Loucy (cell line): ENCODE measurements around the gene SLC51A.

Experiments used
- CTCF ChIP-seq: fragments of 200-600 bp; sonication (generic); conservative IDR thresholded peaks from 2 replicates; pipeline ENCODE4 v1.5.1; 2014; ENCODE audit warnings: mild to moderate bottlenecking, antibody characterized with exemption, low read length
- EZH2phosphoT487 ChIP-seq: fragments of 200-600 bp; IDR thresholded peaks from 2 replicates; pipeline ENCODE4 v1.6.1; 2018; ENCODE audit warnings: antibody characterized with exemption, mild to moderate bottlenecking, moderate library complexity, borderline replicate concordance

DNA sequence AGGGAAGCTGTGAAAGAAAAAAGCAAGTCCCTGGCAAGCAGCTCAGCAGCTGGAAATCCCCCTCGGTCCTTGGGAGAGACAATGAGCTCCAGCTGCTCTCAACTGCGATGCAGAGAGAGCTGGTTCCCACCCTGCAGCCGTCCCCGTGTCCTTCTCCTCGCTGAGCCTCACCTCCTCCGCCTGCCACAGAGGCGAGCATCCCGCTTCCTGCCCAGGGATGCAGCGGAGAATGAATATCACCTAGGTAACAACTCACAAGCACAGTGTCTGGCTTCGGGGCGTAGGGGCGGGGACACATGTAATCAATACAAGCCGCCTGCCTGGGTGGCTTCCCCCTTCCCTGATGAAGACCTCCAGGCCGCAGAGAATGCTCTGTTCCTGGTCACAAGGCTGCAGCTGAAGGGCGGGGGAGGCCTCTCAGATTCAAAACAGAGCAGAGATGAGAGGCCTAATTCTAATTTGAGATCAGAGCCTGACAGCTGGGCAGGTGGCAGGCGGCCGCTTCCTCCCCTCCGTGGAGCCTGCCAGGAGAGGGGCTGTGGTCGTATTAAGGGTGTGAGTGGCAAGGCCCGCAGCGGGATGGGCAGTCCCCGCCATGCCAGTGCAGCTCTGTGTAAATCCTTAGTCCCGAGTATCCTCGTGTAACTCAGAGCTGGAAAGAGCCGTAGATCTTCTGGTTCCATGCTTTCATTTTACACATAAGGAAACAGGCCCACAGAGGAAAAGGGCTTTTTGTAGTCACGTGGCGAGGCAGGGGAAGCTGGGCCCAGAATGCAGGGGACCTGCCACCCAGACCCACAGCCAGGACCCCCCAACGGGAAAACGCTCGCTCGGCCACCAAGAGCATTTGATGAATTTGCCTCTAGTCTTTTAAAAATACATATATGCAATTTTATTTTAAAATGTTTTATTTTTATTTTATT, 29.4 kb upstream of the SLC51A start:
- TF ChIP-seq CTCF (no peak), EZH2phosphoT487 (no peak)
